ENCODE results near the gene MRPS2.
A peak's percentile ranks its signal among the peaks of the same experiment; 100 is the strongest.

The MRPS2 gene

DNA sequence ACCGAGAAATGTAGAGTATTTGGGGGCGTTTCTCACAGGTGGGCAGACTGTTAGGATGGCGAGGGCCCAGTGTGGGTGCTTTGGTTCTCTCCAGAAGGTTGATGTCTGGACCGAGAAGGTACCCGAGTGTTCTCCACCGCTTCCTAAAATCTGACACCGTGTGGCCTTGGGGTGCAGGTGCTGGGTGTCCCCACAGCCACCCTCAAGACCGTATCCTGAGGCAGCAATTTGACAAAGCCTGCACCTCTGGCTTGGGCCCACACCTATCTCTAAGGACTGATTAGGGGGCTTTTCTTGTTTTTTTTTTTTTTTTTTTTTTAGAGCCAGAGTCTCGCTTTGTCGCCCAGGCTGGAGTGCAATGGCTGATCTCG is 19.6 kb upstream of the MRPS2 start:
- DNase-seq = no peak

DNA sequence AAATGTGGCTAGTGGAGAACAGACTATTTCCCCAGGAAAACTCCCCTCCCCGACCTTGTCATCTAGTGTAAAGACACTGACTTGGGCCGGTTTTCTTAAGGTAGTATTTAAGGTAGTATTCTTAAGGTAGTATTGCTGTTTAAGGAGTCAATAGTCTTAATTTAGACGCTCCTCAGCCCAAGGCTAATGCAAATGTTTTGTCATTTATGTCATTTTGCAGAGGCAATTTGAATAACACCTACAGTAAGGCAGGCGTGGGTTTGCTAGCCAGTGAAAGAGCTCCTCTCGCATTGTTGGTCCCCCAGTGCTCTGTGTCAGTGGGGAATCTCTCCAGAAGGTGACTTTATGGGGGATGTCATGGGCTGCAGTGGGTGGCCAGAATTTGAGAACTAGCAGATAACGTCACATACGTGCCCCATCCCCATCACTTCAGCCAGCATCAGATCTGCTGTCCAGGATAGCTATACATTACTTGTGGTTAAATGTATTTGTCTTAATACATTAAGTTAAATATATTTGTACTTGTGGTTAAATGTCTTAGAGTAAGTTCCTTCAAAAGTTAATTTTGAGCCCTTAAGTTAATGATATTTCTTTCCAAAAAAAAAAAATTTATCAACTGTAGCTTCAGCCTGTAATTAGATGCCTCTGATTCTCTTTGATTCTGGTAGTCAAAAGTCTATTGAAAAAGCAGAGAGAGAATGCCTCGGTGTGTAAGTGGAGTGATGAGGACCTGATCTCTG is 18.3 kb upstream of the MRPS2 start:
- DNase-seq = no peak

- no peak for DNase-seq
Observed at GRCh38 chr9:135484460-135485277, 15.8 kb upstream of the MRPS2 start.

DNA sequence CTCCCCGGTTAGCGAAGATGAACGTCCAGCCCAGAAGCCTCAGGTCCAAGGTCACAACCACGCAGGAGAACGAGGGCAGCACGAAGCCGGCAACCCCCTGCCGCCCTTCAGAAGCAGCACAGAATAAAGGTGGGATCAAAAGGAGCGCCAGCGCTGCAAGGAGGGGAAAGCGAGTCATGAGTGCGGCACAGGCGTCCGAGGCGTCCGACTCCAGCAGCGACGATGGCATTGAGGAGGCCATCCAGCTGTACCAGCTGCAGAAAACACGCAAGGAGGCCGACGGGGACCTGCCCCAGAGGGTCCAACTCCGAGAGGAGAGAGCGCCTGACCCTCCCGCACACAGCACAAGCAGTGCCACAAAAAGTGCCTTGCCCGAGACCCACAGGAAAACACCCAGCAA is 15.1 kb upstream of the MRPS2 start:
- no peak for DNase-seq

DNA sequence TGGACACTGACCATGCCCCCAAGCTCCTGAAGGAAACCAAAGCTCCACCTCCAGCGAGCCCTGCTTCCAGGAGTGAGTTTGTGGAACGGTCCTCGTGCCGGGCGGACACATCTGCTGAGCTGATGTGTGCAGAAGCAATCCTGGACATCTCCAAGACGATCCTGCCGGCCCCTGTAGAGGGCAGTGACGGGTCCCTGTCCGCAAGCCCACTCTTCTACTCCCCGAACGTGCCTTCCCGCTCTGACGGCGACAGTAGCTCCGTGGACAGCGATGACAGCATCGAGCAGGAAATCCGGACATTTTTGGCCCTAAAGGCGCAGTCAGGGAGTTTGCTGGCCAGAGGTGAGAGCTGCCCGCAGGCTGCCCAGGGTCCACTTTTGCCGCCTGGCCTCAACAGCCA is 14.7 kb upstream of the MRPS2 start:
- no peak for DNase-seq

DNA sequence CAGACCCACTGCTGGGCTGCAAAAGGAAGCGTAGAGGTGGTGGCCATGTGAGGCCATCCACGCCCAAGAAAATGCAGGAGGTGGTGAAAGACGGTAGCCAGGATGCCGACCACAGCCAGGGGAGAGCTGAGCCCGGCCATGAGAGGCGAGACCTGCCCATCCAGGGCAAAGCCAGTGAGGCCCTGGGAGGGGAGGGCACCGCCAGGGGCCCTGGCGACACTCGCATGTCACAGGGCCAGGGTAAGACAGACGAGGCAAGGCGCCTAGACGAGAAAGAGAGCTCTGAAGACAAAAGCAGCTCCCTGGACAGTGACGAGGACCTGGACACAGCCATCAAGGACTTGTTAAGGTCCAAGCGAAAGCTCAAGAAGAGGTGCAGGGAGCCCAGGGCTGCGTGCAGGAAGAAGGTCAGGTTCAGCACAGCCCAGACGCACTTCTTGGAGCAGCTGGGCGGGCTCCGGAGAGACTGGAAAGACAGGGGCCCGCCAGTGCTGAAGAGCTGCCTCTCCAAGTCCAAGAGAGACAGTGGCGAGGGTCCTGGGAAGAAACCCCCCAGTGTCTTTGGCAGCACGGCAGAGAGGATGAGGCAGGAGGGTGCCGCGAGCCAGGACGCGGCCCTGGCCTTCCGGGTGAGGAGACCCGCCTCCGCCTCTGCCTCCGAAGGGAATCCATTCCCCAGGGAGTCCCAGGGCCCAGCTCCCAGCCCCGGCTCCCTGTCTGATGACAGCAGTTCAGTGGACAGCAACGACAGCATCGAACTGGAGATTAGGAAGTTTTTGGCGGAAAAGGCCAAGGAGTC is 14.0 kb upstream of the MRPS2 start:
- no peak for DNase-seq

DNA sequence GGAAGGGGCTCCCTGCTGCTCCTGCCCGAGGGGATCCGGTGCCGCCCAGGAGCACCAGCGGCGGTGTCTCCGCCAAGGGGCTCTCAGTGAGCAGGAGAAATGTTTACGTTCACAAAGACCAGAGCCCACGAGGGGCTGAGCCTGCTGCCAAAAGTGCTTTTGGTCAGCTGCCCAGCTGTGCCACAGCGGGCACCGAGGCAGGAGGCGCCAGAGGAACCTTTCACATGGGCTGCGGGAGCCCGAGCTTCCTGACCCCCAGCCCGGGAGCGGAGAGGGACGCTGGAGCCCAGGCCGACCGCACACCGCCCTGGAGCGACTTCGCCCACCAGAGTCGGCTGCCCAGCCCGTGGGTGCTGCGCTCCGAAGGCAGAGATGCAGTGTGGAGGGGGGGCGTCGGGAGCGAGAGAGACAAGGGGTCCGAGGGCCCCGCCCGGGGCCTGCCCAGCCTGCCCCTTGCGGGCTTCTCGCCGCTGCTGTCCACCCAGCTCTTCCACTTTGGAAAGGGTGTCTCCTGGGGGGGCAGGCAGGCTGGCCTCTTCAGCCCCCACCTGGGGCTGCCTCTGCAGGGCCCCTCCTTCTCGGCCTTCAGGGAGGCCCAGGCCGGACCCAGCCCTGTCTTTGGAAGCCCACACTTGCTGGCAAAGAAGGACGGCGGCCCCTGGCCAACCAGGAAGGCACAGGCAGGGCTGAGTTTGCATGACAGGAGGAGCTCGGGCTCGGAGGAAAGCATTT is 13.0 kb upstream of the MRPS2 start:
- DNase-seq = no peak

GRCh38 chr9:135488013-135488330 is 12.5 kb upstream of the MRPS2 start:
- no peak for DNase-seq

GRCh38 chr9:135488527-135488926 is 12.0 kb upstream of the MRPS2 start:
- DNase-seq = no peak

- no peak for DNase-seq
Observed at GRCh38 chr9:135489188-135489906, 11.1 kb upstream of the MRPS2 start.

DNA sequence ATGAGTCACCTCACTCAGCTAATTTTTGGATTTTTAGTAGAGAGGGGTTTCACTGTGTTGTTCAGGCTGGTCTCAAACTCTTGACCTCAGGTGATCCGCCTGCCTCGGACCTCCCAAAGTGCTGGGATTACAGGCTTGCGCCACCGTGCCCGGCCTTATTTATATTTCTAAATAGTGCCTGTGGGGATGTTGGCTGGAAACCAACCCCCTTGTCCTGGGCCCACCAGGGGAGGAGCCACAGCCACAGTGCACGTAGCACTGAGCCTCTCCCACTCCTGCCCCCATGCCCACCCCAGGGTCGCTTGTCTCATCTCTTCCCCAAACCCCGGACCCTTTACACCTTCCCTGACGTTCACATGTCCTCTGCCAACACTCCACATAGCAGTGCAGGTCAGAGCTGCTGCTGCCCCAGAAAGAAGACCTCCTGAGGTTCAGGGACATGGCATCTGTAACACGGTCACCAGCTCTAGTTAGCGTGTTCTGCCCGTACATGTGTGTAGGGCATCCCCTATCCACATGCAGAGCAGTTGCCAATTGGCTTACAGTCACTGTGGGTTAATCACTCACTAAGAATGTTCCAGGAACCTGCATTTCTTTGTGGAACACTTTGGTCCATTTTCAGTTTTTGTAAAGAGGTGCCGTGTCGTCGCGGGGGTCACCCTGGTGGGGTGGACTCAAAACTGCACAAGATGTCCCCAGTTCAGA is 10.2 kb upstream of the MRPS2 start:
- no peak for DNase-seq

- no peak for DNase-seq
Observed at GRCh38 chr9:135490980-135491464, 9.5 kb upstream of the MRPS2 start.

- DNase-seq = no peak
Observed at GRCh38 chr9:135491764-135492163, 8.7 kb upstream of the MRPS2 start.

GRCh38 chr9:135492886-135493669 is 7.4 kb upstream of the MRPS2 start:
- no peak for DNase-seq

- DNase-seq = no peak
Observed at GRCh38 chr9:135494791-135495559, 5.5 kb upstream of the MRPS2 start.

DNA sequence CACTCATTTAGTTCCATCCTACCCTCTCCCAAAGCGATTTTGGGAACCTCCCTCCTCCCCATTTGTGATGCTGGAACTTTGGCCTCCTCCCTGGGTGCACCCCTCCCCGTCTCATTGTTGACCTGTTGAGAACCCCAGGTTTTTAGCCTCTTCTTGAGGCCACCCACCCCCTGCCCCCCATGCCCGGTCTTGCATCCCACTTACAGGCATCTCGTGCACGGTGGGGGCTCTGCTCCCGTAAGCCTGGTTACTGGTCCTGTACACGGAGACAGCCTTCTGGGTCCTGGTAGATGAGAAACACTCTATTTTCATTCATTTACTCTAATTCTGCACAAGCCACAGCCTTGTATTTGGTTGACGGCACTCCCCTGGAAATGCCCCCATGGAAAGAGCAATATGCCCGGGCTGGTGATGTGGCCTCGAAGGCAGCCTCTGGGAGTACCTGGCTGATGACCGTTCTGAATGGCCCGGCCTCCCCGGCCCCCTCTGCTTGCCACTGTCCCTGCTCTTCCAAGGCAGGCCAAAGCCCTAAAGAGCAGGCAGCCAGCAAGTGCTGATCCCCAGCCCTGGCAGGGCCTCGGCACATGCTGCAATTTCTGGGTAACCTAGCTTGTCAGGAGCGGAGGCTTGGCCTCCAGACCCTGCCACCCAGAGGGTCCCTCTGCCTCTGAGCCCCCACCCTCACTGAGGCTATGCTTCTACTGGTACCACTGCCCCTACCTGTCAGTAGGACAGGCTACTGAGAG is 1.9 kb upstream of the MRPS2 start:
- no peak for DNase-seq

- peak; percentile 81 for DNase-seq
Observed at GRCh38 chr9:135499326-135500070, 984 bp upstream of the MRPS2 start.

- no peak for DNase-seq
Observed at GRCh38 chr9:135500071-135500524, 384 bp upstream of the MRPS2 start.

Measured in fibroblast of skin of right quadriceps (primary cell).